Stimulated activated CD8-positive, alpha-beta memory T cell treated with anti-CD3 and anti-CD28 coated beads, Interleukin-7, amount 100 ng/mL, for 1 hour (primary cell): ENCODE measurements around the gene CAPN13.

Experiments
- DNase-seq, 2 donors: peaks; one replicate each; pipeline ENCODE4 v3.0.0-alpha.2; 2020; ENCODE audit warnings: low read depth in 2 of 2

CAPN13 gene

DNA sequence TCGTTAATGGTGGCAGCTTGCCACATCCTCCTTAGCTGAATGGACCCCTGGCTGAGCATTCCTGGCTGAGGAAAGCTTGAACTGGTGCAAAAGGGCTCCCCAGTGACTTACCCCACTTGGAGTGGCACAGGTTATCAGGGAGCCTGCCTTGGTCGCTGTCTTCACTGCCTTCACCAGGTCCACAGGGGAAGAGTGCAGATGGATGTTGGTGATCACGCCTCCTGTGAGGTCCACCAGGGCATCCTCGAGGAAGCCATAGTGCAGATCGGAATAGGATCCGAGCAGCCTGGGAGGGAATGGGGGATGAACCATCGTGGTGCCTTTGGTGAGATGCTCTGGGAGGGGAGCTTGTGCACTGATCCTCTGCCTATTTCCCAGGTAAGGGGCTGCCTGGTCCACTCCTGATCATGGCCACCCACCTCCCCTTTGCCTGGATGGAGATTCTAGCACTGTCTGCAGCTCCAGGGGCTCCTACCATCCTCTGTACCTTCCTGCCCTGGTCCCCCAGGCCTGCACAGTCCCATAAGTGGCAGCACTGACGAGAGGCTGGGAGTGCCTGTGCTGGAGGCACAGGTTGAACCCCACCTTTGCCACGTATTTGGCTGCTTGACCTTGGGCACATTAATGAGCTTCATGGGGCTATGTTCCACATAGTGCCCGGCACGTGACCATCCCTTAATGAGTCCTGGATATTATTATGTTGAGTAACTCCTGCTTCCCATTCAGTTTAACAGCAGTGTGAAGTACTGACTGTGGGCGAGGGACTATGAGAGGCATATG, 43.0 kb downstream of the CAPN13 start:
- no peak for DNase-seq

DNA sequence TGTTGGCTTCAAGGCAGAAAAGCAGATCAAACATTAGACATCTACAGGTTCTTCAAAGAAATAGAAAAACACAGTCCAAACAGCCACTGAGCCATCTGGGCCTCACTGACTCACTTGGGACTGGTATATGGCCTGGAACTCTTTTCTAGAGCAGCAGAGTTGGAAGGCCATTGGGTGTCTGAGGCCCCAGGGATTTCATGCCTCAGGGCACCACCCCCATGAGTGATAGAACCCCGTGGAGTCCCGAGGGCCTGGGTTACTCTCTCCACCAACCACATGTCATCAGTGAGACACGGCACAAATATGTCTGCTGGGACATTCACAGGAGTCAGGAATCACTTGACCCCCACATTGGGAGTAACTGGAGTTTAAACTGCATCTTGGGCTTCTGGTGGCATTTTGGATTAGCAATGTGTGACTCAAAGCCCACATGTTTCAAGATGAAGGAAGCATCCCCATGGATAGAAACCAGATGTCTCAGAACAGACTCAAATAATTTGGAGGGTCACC, 44.0 kb downstream of the CAPN13 start:
- DNase-seq: no peak

DNA sequence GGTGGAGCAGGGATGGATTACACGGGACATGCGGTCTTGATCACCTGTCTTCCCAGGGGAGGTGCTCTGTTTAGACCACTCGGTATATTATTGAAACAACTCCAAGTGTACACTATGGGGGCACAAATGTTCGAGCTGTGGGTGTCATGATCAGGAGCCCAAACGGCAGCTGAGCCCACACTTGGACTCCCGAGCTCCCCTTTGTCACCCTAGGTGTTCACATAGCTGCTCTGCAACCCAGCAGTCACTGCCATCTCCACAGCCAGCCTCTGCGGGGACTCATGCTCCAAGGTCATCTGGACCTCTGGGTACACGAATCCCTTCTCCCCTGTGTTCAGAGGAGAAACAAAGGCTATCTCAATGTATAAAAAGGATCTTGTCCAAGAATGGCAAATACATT, 46.0 kb downstream of the CAPN13 start:
- DNase-seq: no peak

- DNase-seq: no peak
These were observed 47.8 kb downstream of the CAPN13 start for GRCh38 chr2:30759481-30759880.

GRCh38 chr2:30758191-30758651, 49.0 kb downstream of the CAPN13 start:
- DNase-seq: no peak

DNA sequence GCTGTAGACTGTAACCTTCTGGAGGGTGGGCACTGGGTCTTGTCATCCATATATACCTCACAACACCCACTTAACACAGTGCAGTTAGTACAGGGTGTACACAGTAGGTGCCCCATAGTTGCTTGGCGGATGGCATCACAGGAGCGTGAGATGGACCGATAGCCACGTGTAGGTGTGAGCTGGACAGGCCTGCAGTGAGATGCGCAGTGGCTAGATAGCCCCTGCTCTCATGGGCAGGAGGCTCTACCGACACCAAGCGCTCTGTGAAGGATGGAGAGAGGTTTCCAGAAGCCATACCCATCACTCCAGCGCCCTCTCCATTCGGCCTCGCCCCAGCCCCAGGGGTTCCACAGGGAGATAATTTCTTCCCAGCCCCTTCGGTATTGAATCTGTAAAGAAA, 49.5 kb downstream of the CAPN13 start:
- no peak for DNase-seq

GRCh38 chr2:30756971-30757370, 50.3 kb downstream of the CAPN13 start:
- no peak for DNase-seq

- DNase-seq: no peak
These were observed 51.1 kb downstream of the CAPN13 start for GRCh38 chr2:30756051-30756719.

- no peak for DNase-seq
These were observed 53.6 kb downstream of the CAPN13 start for GRCh38 chr2:30753630-30754029.

- DNase-seq: no peak
These were observed 54.4 kb downstream of the CAPN13 start for GRCh38 chr2:30752811-30753210.

DNA sequence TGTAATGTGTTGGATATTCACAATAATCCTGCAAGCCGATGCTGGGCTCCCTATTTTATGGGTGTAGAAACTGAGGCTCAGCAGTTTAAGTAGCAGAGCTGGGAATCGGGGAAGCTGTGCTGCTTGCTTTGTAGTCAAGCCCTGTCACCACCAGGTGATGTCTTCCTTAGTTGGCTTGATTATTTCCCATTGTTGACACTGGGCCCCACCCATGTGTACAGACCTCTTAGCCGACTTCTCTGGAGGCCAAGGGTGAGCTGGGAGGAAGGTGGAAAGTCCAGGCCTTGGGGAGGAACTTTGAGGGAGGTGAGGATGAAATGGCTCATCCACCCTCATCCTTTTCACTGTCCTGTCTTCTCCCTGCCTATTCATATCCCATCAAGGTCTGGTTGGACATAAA, 60.0 kb downstream of the CAPN13 start:
- no peak for DNase-seq

- DNase-seq: no peak
These were observed 62.4 kb downstream of the CAPN13 start for GRCh38 chr2:30744823-30745222.

DNA sequence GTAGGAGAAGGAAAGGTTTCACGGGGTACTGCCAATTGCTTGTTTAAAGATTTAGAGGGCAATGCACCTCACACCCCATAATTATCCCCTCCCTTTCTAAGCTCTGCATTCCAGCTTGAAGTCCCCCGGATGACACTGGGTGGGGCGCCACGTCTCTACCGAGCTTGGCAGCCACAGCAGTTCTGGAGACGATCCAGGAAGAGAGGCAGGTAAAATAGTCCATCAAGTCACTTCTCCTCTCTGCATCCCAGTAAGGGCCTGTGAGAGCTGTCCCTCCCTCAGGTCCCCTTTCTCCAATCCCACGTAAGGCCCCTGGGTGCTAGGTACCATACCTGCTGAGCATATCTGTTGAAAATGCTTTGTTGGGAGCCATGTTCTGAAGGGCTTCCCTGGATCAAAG, 65.7 kb downstream of the CAPN13 start:
- DNase-seq: no peak

DNA sequence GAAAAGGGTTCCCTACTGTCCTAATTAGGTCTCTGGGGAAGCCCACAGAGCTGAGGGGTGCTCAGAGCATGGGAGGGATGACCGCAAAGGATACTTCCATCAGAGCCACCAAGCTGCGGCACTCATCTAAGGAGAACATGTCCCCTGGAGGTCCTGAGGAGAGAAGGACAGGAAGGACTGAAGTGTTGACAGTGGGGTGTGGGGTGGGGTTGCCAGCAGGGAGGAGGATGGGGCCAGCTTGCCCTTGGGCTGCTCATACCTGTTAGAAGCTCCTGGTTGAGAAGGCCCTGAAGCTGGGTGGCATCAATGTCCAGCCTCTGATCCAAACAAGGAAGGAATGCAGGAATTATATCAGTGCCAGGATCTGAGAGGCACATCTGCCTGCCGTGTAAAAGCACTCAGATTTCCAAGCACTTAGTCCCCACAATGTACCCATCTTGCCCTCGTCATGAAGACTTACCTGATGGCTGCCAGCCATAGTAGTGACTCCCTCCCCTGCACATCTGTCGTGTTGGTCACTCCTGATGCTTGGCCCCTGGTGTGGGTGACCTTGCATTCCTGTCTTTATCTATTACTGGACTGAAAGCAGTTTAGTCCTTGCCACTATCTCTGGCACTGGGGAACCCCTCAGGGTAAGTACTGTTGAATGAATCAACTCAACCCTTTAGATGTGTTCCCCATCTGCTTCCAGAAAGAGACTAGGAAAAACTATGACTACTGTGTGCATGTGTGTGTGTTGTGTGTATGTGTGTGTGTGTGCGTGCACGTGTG, 68.9 kb downstream of the CAPN13 start:
- DNase-seq: no peak

DNA sequence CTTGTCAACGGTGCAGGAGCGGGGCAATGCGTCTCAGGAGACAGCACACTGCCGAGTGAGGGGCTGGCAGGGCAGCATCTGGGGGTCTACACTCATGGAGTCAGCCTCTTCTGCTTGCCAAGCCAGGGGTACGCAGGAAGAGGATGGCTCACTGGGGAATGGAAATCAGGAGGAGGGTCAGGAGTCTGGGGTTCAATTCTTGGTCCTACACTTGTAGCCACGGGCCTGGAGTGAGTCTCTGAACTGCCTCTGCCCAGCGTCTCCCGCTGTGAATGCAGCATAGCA, 70.0 kb downstream of the CAPN13 start:
- DNase-seq: no peak

GRCh38 chr2:30736461-30737325, 70.6 kb downstream of the CAPN13 start:
- DNase-seq: no peak

DNA sequence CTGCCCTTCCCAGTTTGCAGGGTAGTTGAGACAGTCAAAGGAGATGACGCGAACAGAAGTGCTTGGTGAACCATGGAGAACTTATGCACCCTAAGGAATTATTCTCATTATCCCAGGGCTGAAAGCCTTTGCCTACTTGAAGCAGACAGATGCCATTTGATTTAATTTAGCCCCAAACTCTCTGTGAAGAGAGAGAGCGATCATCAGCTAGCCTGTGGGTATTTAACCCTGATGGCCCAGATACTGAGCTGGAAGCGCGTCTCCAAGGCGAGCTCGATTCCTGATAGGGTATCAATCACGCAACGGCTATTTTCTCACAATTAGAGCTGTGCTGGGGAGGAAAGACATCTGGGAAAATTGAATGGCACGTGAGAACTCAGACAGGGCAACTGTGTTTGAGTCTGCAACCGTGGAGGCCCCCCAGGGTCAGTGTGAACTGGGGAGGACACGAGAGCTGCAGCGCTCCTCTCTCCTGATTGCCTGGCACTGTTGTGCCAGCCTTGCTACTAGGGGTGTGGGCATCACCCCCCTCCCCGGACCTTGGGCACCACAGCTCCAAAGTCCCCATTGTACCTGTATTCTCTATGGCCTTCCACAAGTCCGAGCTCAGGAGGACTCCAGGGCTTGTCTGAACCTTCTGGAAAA, 73.2 kb downstream of the CAPN13 start:
- no peak for DNase-seq

- no peak for DNase-seq
These were observed 74.4 kb downstream of the CAPN13 start for GRCh38 chr2:30732876-30733275.

GRCh38 chr2:30732376-30732775, 74.9 kb downstream of the CAPN13 start:
- DNase-seq: no peak

- DNase-seq: no peak
These were observed 75.5 kb downstream of the CAPN13 start for GRCh38 chr2:30731706-30732105.
